Ovary (tissue), 9 donors: ENCODE measurements around the gene NRAP. TPM values are rescaled to one million over a fixed set of nuclear protein-coding genes. Genes with fewer than 3 reads are reported as not detected.

ENCODE experiments used
- DNase-seq, 5 donors: peaks; one replicate each; pipeline ENCODE4 v3.0.0-alpha.2; 2019 to 2020
- H3K27ac ChIP-seq, 2 donors: fragments of 200-600 bp; one replicate each; pipeline versions ENCODE4 v1.5.1 to v1.8.0; 2019 to 2022
- H3K27me3 ChIP-seq: fragments of 200-600 bp; one replicate; pipeline ENCODE4 v1.8.0; 2022
- H3K36me3 ChIP-seq: fragments of 200-600 bp; sonication (generic); one replicate; pipeline ENCODE4 v1.5.1; 2019
- H3K4me1 ChIP-seq: one replicate; pipeline ENCODE4 v1.8.1; 2013; ENCODE audit warnings: mild to moderate bottlenecking, moderate library complexity; ENCODE audit not compliant: insufficient read depth
- H3K4me3 ChIP-seq: fragments of 200-600 bp; sonication (generic); one replicate; pipeline ENCODE4 v1.5.1; 2017
- H3K9me3 ChIP-seq, 2 donors: fragments of 200-600 bp in 1 of 2; sonication (generic) in 1 of 2; one replicate each; pipeline versions ENCODE4 v1.5.1 to v1.8.1; 2013 to 2019; ENCODE audit warnings: mild to moderate bottlenecking in 1 of 2, moderate library complexity in 1 of 2
- CTCF ChIP-seq, 3 donors: fragments of 450-650 bp in 2 of 3; fragments of 200-600 bp in 1 of 3; IDR thresholded peaks; one replicate each; pipeline versions ENCODE4 v1.5.1 to v1.8.0; 2016 to 2022; ENCODE audit warnings: antibody characterized with exemption in 3 of 3, mild to moderate bottlenecking in 1 of 3
- EP300 ChIP-seq: sonication (generic); formaldehyde crosslinking; IDR thresholded peaks from one replicate; pipeline ENCODE4 v1.6.1; 2017; ENCODE audit warnings: antibody characterized with exemption
- POLR2A ChIP-seq: fragments of 450-650 bp; IDR thresholded peaks from one replicate; pipeline ENCODE4 v1.6.1; 2017; ENCODE audit warnings: antibody characterized with exemption, mild to moderate bottlenecking, moderate library complexity
- WGBS, 3 donors: extraction: QIAGEN DNeasy Blood & Tissue Kit in 1 of 3; methylation state at CpG; one replicate each; pipeline versions ENCODE4 v1.1.5 to v1.1.7; 2013 to 2017; 5-methylcytosine and 5-hydroxymethylcytosine counted together
- intact Hi-C, 4 donors: fragments of 100-400 bp; cut with DNase I; formaldehyde crosslinking; loops; one replicate each; pipeline versions ENCODE4 v1.11.0 to v1.15.1; 2022 to 2023
- polyA plus RNA-seq, 2 donors: library from polyadenylated mRNA; stranded (reverse); fragments of 200-250 nt in 1 of 2; fragments of 350-450 nt in 1 of 2; fragmentation: Illumina TruSeq in 1 of 2; extraction: RNeasy Lipid Tissue Mini Kit (QIAGEN cat#74804) in 1 of 2; gene quantifications; one replicate each; pipeline ENCODE4 v1.2.3, GENCODE V29; 2013 to 2014
- total RNA-seq, 7 donors: library from RNA; depleted of rRNA in 2 of 7; stranded (reverse); fragments of >200 nt in 2 of 7; fragmentation: NEBNext Ultra II Directional in 3 of 7; extraction: Animal tissue kit (Norgen Biotek cat#: 25700) in 3 of 7; gene quantifications; one replicate each; pipeline versions ENCODE4 v1.1.0 to v1.2.4, GENCODE V29; 2016 to 2023
- donor health status: DM: no; HTN: no; CAD: no; lungs with moderate emphysema.
- donor health status: DM: no; HTN: no; CAD: no.
- donor health status: Bipolar disorder and iron deficiency.
- donor health status: DM: yes; HTN: yes; CAD: no.
- donor health status: DM: no; HTN: no; CAD: no.
- donor health status: DM: yes; HTN: yes; CAD: no.

Gene NRAP
- total and polyA plus RNA-seq, 9 donors: 0.02 to 0.25 (median 0.11) TPM; not detected in 2

GRCh38 chr10:113644185-113645120 lies 19.4 kb downstream of the NRAP start:
- no peak for DNase-seq
- no peaks in the 10 kb centered on the region for H3K4me1 ChIP-seq
- no peaks in the 10 kb centered on the region for H3K9me3 ChIP-seq
- H3K36me3 ChIP-seq: no peaks in the 10 kb centered on the region
- intact Hi-C loops: no loop called here
- H3K27ac ChIP-seq: no peak overlapping the region
- no peak overlapping the region for H3K4me3 ChIP-seq
- 10 to 16% (median 10%) methylated on average over 7 of the region's 7 CpGs for WGBS, 3 donors
- TF ChIP-seq POLR2A (no peak), EP300 (no peak), CTCF (IDR thresholded peaks at IDR 0.05) (no peak)
- H3K27me3 ChIP-seq: no peaks in the 10 kb centered on the region

- no peak for DNase-seq
- Histone ChIP-seq H3K9me3 (no peaks in the 10 kb centered on the region), H3K4me3 (no peak overlapping the region), H3K27me3 (no peaks in the 10 kb centered on the region), H3K4me1 (no peaks in the 10 kb centered on the region), H3K36me3 (no peaks in the 10 kb centered on the region), H3K27ac (no peak overlapping the region)
- TF ChIP-seq POLR2A (no peak), EP300 (no peak), CTCF (IDR thresholded peaks at IDR 0.05) (no peak)
- 85 to 90% (median 88%) methylated on average over 4 of the region's 4 CpGs for WGBS, 3 donors
- intact Hi-C loops: no loop called here
Measured at GRCh38 chr10:113643183-113643582, 20.7 kb downstream of the NRAP start.

- WGBS, 3 donors: 67 to 74% (median 68%) methylated on average over 4 of the region's 4 CpGs
- TF ChIP-seq EP300: no peak
- no peak for TF ChIP-seq POLR2A
- no peak for TF ChIP-seq CTCF (IDR thresholded peaks at IDR 0.05)
- no peak overlapping the region for H3K4me3 ChIP-seq
- no peak for DNase-seq
- no peaks in the 10 kb centered on the region for H3K36me3 ChIP-seq
- intact Hi-C loops: no loop called here
- H3K27ac ChIP-seq: no peak overlapping the region
- no peaks in the 10 kb centered on the region for H3K9me3 ChIP-seq
- no peaks in the 10 kb centered on the region for H3K4me1 ChIP-seq
- no peaks in the 10 kb centered on the region for H3K27me3 ChIP-seq
Measured at GRCh38 chr10:113641702-113642101, 22.1 kb downstream of the NRAP start.

- Histone ChIP-seq H3K9me3 (peaks cover 0 to 2% of the 10 kb centered on the region in 2 donors), H3K36me3 (no peaks in the 10 kb centered on the region), H3K4me1 (no peaks in the 10 kb centered on the region), H3K27ac (no peak overlapping the region), H3K27me3 (no peaks in the 10 kb centered on the region), H3K4me3 (no peak overlapping the region)
- intact Hi-C loops: no loop called here
- TF ChIP-seq EP300: no peak
- TF ChIP-seq CTCF (IDR thresholded peaks at IDR 0.05): no peak
- TF ChIP-seq POLR2A: no peak
- no peak for DNase-seq
- 72 to 85% (median 74%) methylated on average over 3 of the region's 3 CpGs for WGBS, 3 donors
Measured at GRCh38 chr10:113639966-113640365, 23.9 kb downstream of the NRAP start.
